ENCODE results near the gene SPRR2D. TPM values are rescaled to one million over a fixed set of nuclear protein-coding genes. Genes with fewer than 3 reads are reported as not detected.

Gene SPRR2D
- total RNA-seq, 2 experiments from 2014 or later, result not detected

DNA sequence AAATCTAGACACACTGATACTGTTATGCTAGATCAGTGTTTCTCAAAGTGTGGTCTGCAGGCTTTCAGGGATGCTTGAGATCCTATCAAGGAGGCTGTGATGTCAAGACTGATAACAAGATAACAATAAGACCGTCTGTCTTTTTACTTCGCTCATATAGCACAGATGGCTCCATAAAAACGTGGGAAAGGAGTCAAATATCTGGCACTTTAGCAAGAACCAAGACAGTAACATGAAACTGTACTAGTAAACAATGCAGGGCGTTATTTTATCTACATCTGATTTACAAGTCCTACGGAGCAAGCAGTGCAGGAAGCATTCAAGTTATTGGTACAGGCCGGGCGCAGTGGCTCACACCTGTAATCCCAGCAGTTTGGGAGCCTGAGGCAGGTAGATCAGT lies 43.0 kb downstream of the SPRR2D start:
- no peak for DNase-seq
- H3K36me3 Mint-ChIP-seq (ENCODE audit: low read depth), result no peaks in the 10 kb centered on the region
- no peak overlapping the region for H3K27ac Mint-ChIP-seq
- peaks cover 19% of the 10 kb centered on the region for H3K27me3 Mint-ChIP-seq
- H3K4me3 Mint-ChIP-seq, result no peak overlapping the region
- no peaks in the 10 kb centered on the region for H3K4me1 Mint-ChIP-seq
- CTCF ChIA-PET, result no interaction called here
- H3K9me3 Mint-ChIP-seq, result no peaks in the 10 kb centered on the region
- POLR2A ChIA-PET, result no interaction called here

DNA sequence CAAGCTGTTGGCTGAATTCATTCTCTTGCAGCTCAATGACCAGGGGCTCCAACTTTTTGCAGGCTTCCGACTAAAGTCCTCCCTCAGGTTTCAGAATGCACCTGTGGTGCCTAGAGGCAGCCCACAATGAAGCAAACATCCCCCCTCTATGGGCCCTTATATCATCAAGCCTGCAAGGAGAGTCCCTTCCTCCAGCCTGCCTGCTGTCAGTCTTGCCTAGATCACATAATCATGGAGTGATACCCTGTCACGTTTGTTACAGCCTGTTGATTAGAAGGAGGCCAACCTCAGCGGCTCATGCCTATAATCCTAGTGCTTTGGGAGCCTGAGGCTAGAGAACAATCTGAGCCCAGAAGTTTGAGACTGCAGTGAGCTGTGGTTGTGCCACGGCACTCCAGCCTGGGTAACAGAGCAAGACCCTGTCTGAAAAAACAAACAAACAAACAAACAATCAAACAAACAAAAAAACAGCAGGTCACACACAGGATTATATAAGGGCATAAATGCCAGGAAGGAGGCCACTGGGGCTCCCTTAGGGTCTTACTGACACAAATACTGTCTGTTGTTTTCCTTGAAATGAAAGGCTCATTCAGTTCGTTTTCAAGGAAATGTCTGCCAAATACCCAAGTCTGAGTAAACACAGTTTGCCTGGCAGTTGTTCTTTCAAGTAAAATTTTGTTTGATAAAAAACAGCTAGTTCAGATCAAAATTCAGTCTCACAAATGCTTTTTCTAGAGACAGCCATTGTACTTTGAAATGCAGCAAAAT lies 44.1 kb downstream of the SPRR2D start:
- DNase-seq, result no peak
- H3K27ac Mint-ChIP-seq, result no peak overlapping the region
- no peaks in the 10 kb centered on the region for H3K36me3 Mint-ChIP-seq (ENCODE audit: low read depth)
- ChIA-PET POLR2A (no interaction called here), CTCF (no interaction called here)
- H3K9me3 Mint-ChIP-seq, result no peaks in the 10 kb centered on the region
- H3K27me3 Mint-ChIP-seq, result peaks cover 18% of the 10 kb centered on the region
- no peaks in the 10 kb centered on the region for H3K4me1 Mint-ChIP-seq
- H3K4me3 Mint-ChIP-seq, result no peak overlapping the region

DNA sequence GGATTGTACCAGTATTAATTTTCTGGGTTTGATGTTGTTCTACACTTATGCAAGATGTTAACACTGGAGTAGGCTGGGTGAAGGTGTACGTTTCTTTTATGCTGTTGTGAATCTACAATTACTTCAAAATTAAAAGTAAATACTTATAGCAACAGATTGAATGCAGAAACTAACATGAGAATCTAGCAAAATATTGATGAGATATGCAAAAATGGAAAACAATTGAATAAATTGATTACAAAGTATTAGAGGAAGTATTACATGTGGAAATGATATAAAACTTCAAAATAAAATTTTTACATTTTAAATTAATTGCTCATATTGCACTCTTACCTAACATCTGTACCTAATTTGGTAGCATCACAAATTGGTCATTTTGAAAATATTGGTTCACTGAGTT lies 45.1 kb downstream of the SPRR2D start:
- no peak for DNase-seq
- Mint-ChIP-seq H3K4me1 (no peaks in the 10 kb centered on the region), H3K27me3 (peaks cover 20% of the 10 kb centered on the region), H3K9me3 (no peaks in the 10 kb centered on the region), H3K36me3 (ENCODE audit: low read depth) (no peaks in the 10 kb centered on the region), H3K4me3 (no peak overlapping the region), H3K27ac (no peak overlapping the region)
- POLR2A ChIA-PET, result no interaction called here
- CTCF ChIA-PET, result no interaction called here

DNA sequence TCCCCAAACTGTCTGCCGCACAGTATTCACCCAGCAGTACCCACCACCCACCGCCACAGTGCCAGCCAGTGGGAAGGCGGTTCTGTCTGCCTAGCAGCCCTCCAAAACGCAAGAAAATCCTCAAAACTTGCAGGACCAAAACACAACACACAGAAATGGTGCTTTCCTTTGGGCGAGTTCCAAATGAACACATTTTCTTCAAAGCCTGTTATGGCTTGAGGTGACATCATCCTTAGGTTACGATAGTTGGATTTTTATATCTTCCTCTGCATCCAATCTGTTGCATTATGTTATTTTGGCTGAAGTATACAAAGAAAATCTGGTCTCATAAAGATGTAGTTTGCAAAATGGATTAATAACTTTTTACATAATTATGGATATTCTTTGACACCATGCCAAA lies 47.7 kb downstream of the SPRR2D start:
- CTCF ChIA-PET, result no interaction called here
- H3K27ac Mint-ChIP-seq, result no peak overlapping the region
- no peak overlapping the region for H3K4me3 Mint-ChIP-seq

More for the DNA sequence above, 47.7 kb downstream of the SPRR2D start:
- POLR2A ChIA-PET, result no interaction called here
- H3K36me3 Mint-ChIP-seq (ENCODE audit: low read depth), result no peaks in the 10 kb centered on the region
- no peak for DNase-seq
- peaks cover 27% of the 10 kb centered on the region for H3K27me3 Mint-ChIP-seq
- no peaks in the 10 kb centered on the region for H3K9me3 Mint-ChIP-seq
- H3K4me1 Mint-ChIP-seq, result no peaks in the 10 kb centered on the region

Other genes with a start within 250 kb of the SPRR2D start
- gene LCE1D, start 244.4 kb downstream of the SPRR2D start, total RNA-seq, result not detected
- not detected for gene LCE1C, start 234.5 kb downstream of the SPRR2D start, total RNA-seq
- not detected for gene LCE1B, start 229.1 kb downstream of the SPRR2D start, total RNA-seq
- not detected for gene LCE1A, start 213.6 kb downstream of the SPRR2D start, total RNA-seq
- gene LCE6A, start 198.3 kb downstream of the SPRR2D start, total RNA-seq, result not detected
- not detected for gene LCE7A, start 181.1 kb downstream of the SPRR2D start, total RNA-seq
- gene SMCP, start 162.8 kb downstream of the SPRR2D start, total RNA-seq, result not detected
- gene IVL, start 132.6 kb downstream of the SPRR2D start, total RNA-seq, result not detected
- not detected for gene SPRR5, start 93.9 kb downstream of the SPRR2D start, total RNA-seq
- not detected for gene SPRR4, start 70.5 kb downstream of the SPRR2D start, total RNA-seq
- gene SPRR1A, start 57.0 kb downstream of the SPRR2D start, total RNA-seq, result not detected
- not detected for gene SPRR3, start 39.4 kb downstream of the SPRR2D start, total RNA-seq
- gene SPRR1B, start 9.9 kb downstream of the SPRR2D start, total RNA-seq, result not detected
- not detected for gene SPRR2A, start 16.4 kb upstream of the SPRR2D start, total RNA-seq
- not detected for gene SPRR2B, start 30.5 kb upstream of the SPRR2D start, total RNA-seq
- not detected for gene SPRR2E, start 53.4 kb upstream of the SPRR2D start, total RNA-seq
- gene SPRR2F, start 72.4 kb upstream of the SPRR2D start, total RNA-seq, result not detected
- not detected for gene SPRR2G, start 109.8 kb upstream of the SPRR2D start, total RNA-seq
- gene LELP1, start 162.3 kb upstream of the SPRR2D start, total RNA-seq, result not detected
- gene PRR9, start 176.5 kb upstream of the SPRR2D start, total RNA-seq, result not detected
- gene LORICRIN, start 218.6 kb upstream of the SPRR2D start, total RNA-seq, result not detected

Data from activated CD4-positive, alpha-beta memory T cell treated with anti-CD3 and anti-CD28 coated beads, Interleukin-2, amount 10 ng/mL, durations not matched to agents 7 days and 5 days (primary cell).